Lung (tissue), 12 donors: ENCODE results near the gene MYOZ2. TPM values are rescaled to one million over a fixed set of nuclear protein-coding genes. Genes with fewer than 3 reads are reported as not detected.
A peak's percentile ranks its signal among the peaks of the same experiment; 100 is the strongest.

Experiments
- ATAC-seq: fragments of 200-7000 bp; cut with Tn5 transposase; one replicate; pipeline ENCODE4 v1.9.1; 2020; ENCODE audit warnings: moderate number of reproducible peaks; ENCODE audit not compliant: insufficient read depth, low FRiP score
- DNase-seq, 3 donors: peaks; one replicate each; pipeline ENCODE4 v3.0.0-alpha.2; 2013 to 2017
- H3K27ac ChIP-seq, 2 donors: one replicate each; pipeline ENCODE4 v1.5.1; 2013; ENCODE audit warnings: mild to moderate bottlenecking in 2 of 2, moderate library complexity in 2 of 2, control low read depth in 1 of 2, inconsistent platforms in 1 of 2, low read depth in 1 of 2, low read length in 1 of 2
- H3K27me3 ChIP-seq, 3 donors: one replicate each; pipeline ENCODE4 v1.5.1; 2013; ENCODE audit warnings: low read length in 2 of 3; ENCODE audit not compliant: control insufficient read depth in 3 of 3, insufficient read depth in 3 of 3
- H3K36me3 ChIP-seq, 4 donors: one replicate each; pipeline ENCODE4 v1.5.1; 2013; ENCODE audit warnings: low read length in 4 of 4, mild to moderate bottlenecking in 1 of 4, moderate library complexity in 1 of 4; ENCODE audit not compliant: control insufficient read depth in 4 of 4, insufficient read depth in 4 of 4
- H3K4me1 ChIP-seq, 5 donors: one replicate each; pipeline ENCODE4 v1.5.1; 2013; ENCODE audit warnings: low read length in 5 of 5, mild to moderate bottlenecking in 2 of 5, moderate library complexity in 1 of 5; ENCODE audit not compliant: control insufficient read depth in 5 of 5, insufficient read depth in 5 of 5
- H3K4me3 ChIP-seq: one replicate; pipeline ENCODE4 v1.5.1; 2013; ENCODE audit warnings: mild to moderate bottlenecking, control low read depth, moderate library complexity
- H3K9ac ChIP-seq, 2 donors: one replicate each; pipeline ENCODE4 v1.5.1; 2013; ENCODE audit warnings: low read length in 2 of 2, control low read depth in 1 of 2; ENCODE audit not compliant: insufficient read depth in 1 of 2
- H3K9me3 ChIP-seq, 4 donors: one replicate each; pipeline ENCODE4 v1.5.1; 2013; ENCODE audit warnings: low read length in 3 of 4, mild to moderate bottlenecking in 1 of 4, moderate library complexity in 1 of 4; ENCODE audit not compliant: control insufficient read depth in 4 of 4, insufficient read depth in 3 of 4
- CTCF ChIP-seq: IDR thresholded peaks from 2 replicates; pipeline ENCODE4 v1.5.1; 2012; ENCODE audit warnings: mild to moderate bottlenecking; ENCODE audit errors: control extremely low read depth, extremely low read depth
- WGBS, 2 donors: extraction: QIAGEN DNeasy Blood & Tissue Kit; methylation state at CpG; one replicate each; pipeline ENCODE4 v1.1.7; 2013; 5-methylcytosine and 5-hydroxymethylcytosine counted together
- polyA plus RNA-seq, 2 donors: library from polyadenylated mRNA; stranded (reverse); fragments of 200-250 nt; gene quantifications; one replicate each; pipeline ENCODE4 v1.2.1, GENCODE V29; 2013
- total RNA-seq, 2 donors: library from RNA; depleted of rRNA in 1 of 2; stranded (reverse); fragments of >200 nt in 1 of 2; gene quantifications; one replicate each; pipeline ENCODE4 v1.2.1, GENCODE V29; 2014 to 2021
- donor health status: control.
- donor health status: control.
- donor health status: Bipolar disorder and iron deficiency.
- donor health status: healthy.
- donor health status: DM: yes; HTN: yes; CAD: no.

The MYOZ2 gene
- total and polyA plus RNA-seq, 4 donors = 0.09 to 0.63 (median 0.14) TPM

- H3K9ac ChIP-seq = no peak overlapping the region
- peaks cover 0 to 14% (median 0%) of the 10 kb centered on the region in 5 donors for H3K4me1 ChIP-seq
- no peak overlapping the region for H3K4me3 ChIP-seq
- DNase-seq (no peak), ATAC-seq (no peak)
- no peak for TF ChIP-seq CTCF
- peaks cover 0 to 14% (median 5%) of the 10 kb centered on the region in 4 donors for H3K36me3 ChIP-seq
- no peaks in the 10 kb centered on the region for H3K9me3 ChIP-seq
- no peak overlapping the region for H3K27ac ChIP-seq
- H3K27me3 ChIP-seq = no peaks in the 10 kb centered on the region
Measured at GRCh38 chr4:119227690-119228089, 92.1 kb downstream of the MYOZ2 start.

- no peak for DNase-seq
- Histone ChIP-seq H3K36me3 (peaks cover 0 to 10% (median 4%) of the 10 kb centered on the region in 4 donors), H3K27ac (no peak overlapping the region), H3K27me3 (no peaks in the 10 kb centered on the region), H3K4me3 (no peak overlapping the region), H3K9me3 (no peaks in the 10 kb centered on the region), H3K4me1 (peaks cover 0 to 14% (median 0%) of the 10 kb centered on the region in 5 donors), H3K9ac (no peak overlapping the region)
- 97 to 98% methylated on average over 3 of the region's 3 CpGs for whole genome bisulfite sequencing, 2 donors
- ATAC-seq = no peak
- no peak for TF ChIP-seq CTCF
Measured at GRCh38 chr4:119228406-119228805, 92.8 kb downstream of the MYOZ2 start.

- Histone ChIP-seq H3K9ac (peak overlapping the region in 1 of 2 donors; percentile 9), H3K36me3 (peaks cover 0 to 12% (median 4%) of the 10 kb centered on the region in 4 donors), H3K9me3 (no peaks in the 10 kb centered on the region), H3K4me1 (peaks cover 0 to 21% (median 0%) of the 10 kb centered on the region in 5 donors), H3K27ac (no peak overlapping the region), H3K27me3 (no peaks in the 10 kb centered on the region), H3K4me3 (no peak overlapping the region)
- WGBS, 2 donors = 86 to 90% methylated on average over 4 of the region's 4 CpGs
- DNase-seq (no peak), ATAC-seq (no peak)
- no peak for TF ChIP-seq CTCF
Measured at GRCh38 chr4:119229908-119230687, 94.5 kb downstream of the MYOZ2 start.
